Esophagus squamous epithelium (tissue), 5 donors: Measurements from ENCODE around the gene OPA3. TPM values are rescaled to one million over a fixed set of nuclear protein-coding genes. Genes with fewer than 3 reads are reported as not detected.

ENCODE experiments used
- DNase-seq: peaks from one replicate; lab custom pipeline; 2025; lab: John Stamatoyannopoulos, UW
- H3K27ac ChIP-seq, 4 donors: fragments of 200-600 bp; sonication (generic); one replicate each; pipeline ENCODE4 v1.5.1; 2016 to 2019; ENCODE audit warnings: mild to moderate bottlenecking in 1 of 4
- H3K27me3 ChIP-seq, 4 donors: fragments of 200-600 bp; sonication (generic); 1 replicate in 3 of 4; 2 replicates in 1 of 4; pipeline versions ENCODE4 v1.5.1 to v1.6.0; 2017 to 2021; ENCODE audit warnings: antibody characterized with exemption in 1 of 4
- H3K36me3 ChIP-seq, 3 donors: fragments of 200-600 bp; sonication (generic); one replicate each; pipeline ENCODE4 v1.5.1; 2016 to 2019
- H3K4me1 ChIP-seq, 3 donors: fragments of 200-600 bp; sonication (generic); one replicate each; pipeline ENCODE4 v1.5.1; 2017 to 2019
- H3K4me3 ChIP-seq, 4 donors: fragments of 200-600 bp; sonication (generic); 1 replicate in 3 of 4; 2 replicates in 1 of 4; pipeline ENCODE4 v1.5.1; 2016 to 2019; ENCODE audit warnings: mild to moderate bottlenecking in 2 of 4, moderate library complexity in 1 of 4
- H3K9me3 ChIP-seq, 3 donors: fragments of 200-600 bp; sonication (generic); one replicate each; pipeline ENCODE4 v1.5.1; 2016 to 2019
- CTCF ChIP-seq, 6 experiments: fragments of 450-650 bp in 4 of 6; fragments of 200-600 bp in 2 of 6; sonication (generic) in 2 of 6; IDR thresholded peaks; one replicate each; pipeline ENCODE4 v1.5.1; 2016 to 2019; ENCODE audit warnings: antibody characterized with exemption in 6 of 6, mild to moderate bottlenecking in 4 of 6, moderate library complexity in 4 of 6
- POLR2A ChIP-seq, 4 donors: fragments of 450-650 bp; IDR thresholded peaks; one replicate each; pipeline ENCODE4 v1.6.1; 2017; ENCODE audit warnings: antibody characterized with exemption in 4 of 4, mild to moderate bottlenecking in 4 of 4, moderate library complexity in 3 of 4
- WGBS, 2 donors: methylation state at CpG; one replicate each; pipeline ENCODE4 v1.1.5; 2018; 5-methylcytosine and 5-hydroxymethylcytosine counted together
- intact Hi-C: fragments of 100-400 bp; cut with DNase I; formaldehyde crosslinking; loops from one replicate; pipeline ENCODE4 v1.15.0; 2022
- total RNA-seq, 4 donors: library from RNA; depleted of rRNA; stranded (reverse); fragments of >200 nt; gene quantifications; one replicate each; pipeline ENCODE4 v1.1.0, GENCODE V29; 2016
- donor health status: DM: yes; HTN: yes; CAD: no.

The OPA3 gene
- total RNA-seq, 4 donors from 2014 or later: 4.7 to 12.4 (median 10.1) TPM

GRCh38 chr19:45556835-45557234, 27.8 kb downstream of the OPA3 start:
- no peak overlapping the region for H3K27ac ChIP-seq
- no peaks in the 10 kb centered on the region for H3K27me3 ChIP-seq
- intact Hi-C loops: no loop called here
- H3K9me3 ChIP-seq: no peaks in the 10 kb centered on the region
- H3K36me3 ChIP-seq: peaks cover 0 to 22% (median 0%) of the 10 kb centered on the region in 3 donors
- no peak overlapping the region for H3K4me3 ChIP-seq
- DNase-seq: no peak
- WGBS, 2 donors: no CpG with 5 or more reads among the region's 5 CpGs
- TF ChIP-seq POLR2A (IDR thresholded peaks at IDR 0.05): no peak
- no peak for TF ChIP-seq CTCF (IDR thresholded peaks at IDR 0.05)
- peaks cover 0 to 22% (median 0%) of the 10 kb centered on the region in 3 donors for H3K4me1 ChIP-seq

- no peak for DNase-seq
- H3K9me3 ChIP-seq: no peaks in the 10 kb centered on the region
- 38 to 71% methylated on average over 1 of the region's 1 CpG for WGBS, 2 donors
- peaks cover 0 to 41% (median 3%) of the 10 kb centered on the region in 3 donors for H3K4me1 ChIP-seq
- TF ChIP-seq POLR2A (IDR thresholded peaks at IDR 0.05) (no peak), CTCF (IDR thresholded peaks at IDR 0.05) (no peak)
- H3K4me3 ChIP-seq: no peak overlapping the region
- peaks cover 0 to 14% (median 0%) of the 10 kb centered on the region in 3 donors for H3K36me3 ChIP-seq
- intact Hi-C loops: no loop called here
- H3K27me3 ChIP-seq: no peaks in the 10 kb centered on the region
- no peak overlapping the region for H3K27ac ChIP-seq
Measured at GRCh38 chr19:45554481-45554880, 30.1 kb downstream of the OPA3 start.

GRCh38 chr19:45553464-45553863, 31.1 kb downstream of the OPA3 start:
- Histone ChIP-seq H3K4me3 (no peak overlapping the region), H3K27me3 (no peaks in the 10 kb centered on the region), H3K4me1 (peaks cover 0 to 43% (median 3%) of the 10 kb centered on the region in 3 donors), H3K36me3 (peaks cover 0 to 14% (median 0%) of the 10 kb centered on the region in 3 donors), H3K9me3 (no peaks in the 10 kb centered on the region), H3K27ac (no peak overlapping the region)
- TF ChIP-seq CTCF (IDR thresholded peaks at IDR 0.05) (peak in 3 of 6 experiments; percentile 27 to 46 (median 42)), POLR2A (IDR thresholded peaks at IDR 0.05) (no peak)
- DNase-seq: no peak
- intact Hi-C loops: no loop called here
- 69 to 77% methylated on average over 6 to 9 of the region's 34 CpGs for WGBS, 2 donors

GRCh38 chr19:45547965-45548609, 36.5 kb downstream of the OPA3 start:
- 38 to 57% methylated on average over 6 to 8 of the region's 9 CpGs for WGBS, 2 donors
- no peak for DNase-seq
- no peaks in the 10 kb centered on the region for H3K9me3 ChIP-seq

More at GRCh38 chr19:45547965-45548609, 36.5 kb downstream of the OPA3 start:
- Histone ChIP-seq H3K36me3 (peaks cover 0 to 5% (median 0%) of the 10 kb centered on the region in 3 donors), H3K4me1 (peaks cover 0 to 61% (median 10%) of the 10 kb centered on the region in 3 donors), H3K27ac (peak overlapping the region; percentile 51 to 78 (median 63)), H3K4me3 (no peak overlapping the region), H3K27me3 (no peaks in the 10 kb centered on the region)
- no peak for TF ChIP-seq CTCF (IDR thresholded peaks at IDR 0.05)
- TF ChIP-seq POLR2A (IDR thresholded peaks at IDR 0.05): no peak
- intact Hi-C loops: no loop called here
